CD14-positive monocyte (primary cell): ENCODE data around the gene ACTG1. TPM values are rescaled to one million over a fixed set of nuclear protein-coding genes. Genes with fewer than 3 reads are reported as not detected.
A peak's percentile ranks its signal among the peaks of the same experiment; 100 is the strongest.

Source experiments
- DNase-seq, 3 donors: peaks; one replicate each; pipeline ENCODE4 v3.0.0-alpha.2; 2011 to 2022
- H2AFZ ChIP-seq: 2 replicates; pipeline ENCODE4 v1.6.0; 2012; ENCODE audit warnings: mild to moderate bottlenecking, low read depth, low read length, inconsistent platforms; ENCODE audit not compliant: insufficient read depth, poor library complexity, severe bottlenecking
- H3K27ac ChIP-seq, 2 donors: 1 replicate in 1 of 2; 2 replicates in 1 of 2; pipeline ENCODE4 v1.5.1; 2012 to 2013; ENCODE audit warnings: low read length in 2 of 2, control low read depth in 1 of 2, inconsistent platforms in 1 of 2, low read depth in 1 of 2, mild to moderate bottlenecking in 1 of 2
- H3K27me3 ChIP-seq, 2 donors: one replicate each; pipeline versions ENCODE4 v1.6.0 to v1.6.1; 2011 to 2013; ENCODE audit warnings: low read length in 2 of 2; ENCODE audit not compliant: control insufficient read depth in 2 of 2, insufficient read depth in 2 of 2
- H3K36me3 ChIP-seq, 2 donors: replicated peaks in 1 of 2; 1 replicate in 1 of 2; 2 replicates in 1 of 2; pipeline versions ENCODE4 v1.5.1 to v1.6.1; 2012 to 2013; ENCODE audit warnings: low read length in 2 of 2, control low read depth in 1 of 2, inconsistent platforms in 1 of 2, mild to moderate bottlenecking in 1 of 2; ENCODE audit not compliant: insufficient read depth in 2 of 2, control insufficient read depth in 1 of 2
- H3K4me1 ChIP-seq, 2 donors: 1 replicate in 1 of 2; 2 replicates in 1 of 2; pipeline versions ENCODE4 v1.5.1 to v1.6.1; 2012 to 2013; ENCODE audit warnings: low read length in 2 of 2, control low read depth in 1 of 2, inconsistent platforms in 1 of 2, mild to moderate bottlenecking in 1 of 2, moderate library complexity in 1 of 2; ENCODE audit not compliant: insufficient read depth in 2 of 2, control insufficient read depth in 1 of 2
- H3K4me2 ChIP-seq: replicated peaks from 2 replicates; pipeline ENCODE3; 2012; ENCODE audit warnings: low read length, moderate library complexity, mild to moderate bottlenecking; ENCODE audit not compliant: poor library complexity, severe bottlenecking; ENCODE audit errors: extremely low read depth
- H3K4me3 ChIP-seq, 3 experiments: fragments of 200-600 bp in 1 of 3; sonication (generic) in 1 of 3; replicated peaks in 1 of 3; 1 replicate in 2 of 3; 2 replicates in 1 of 3; pipeline ENCODE4 v1.5.1; 2011 to 2013; ENCODE audit warnings: low read length in 3 of 3, mild to moderate bottlenecking in 3 of 3, control low read depth in 2 of 3, low read depth in 2 of 3, inconsistent platforms in 1 of 3, moderate library complexity in 1 of 3
- H3K79me2 ChIP-seq: 2 replicates; pipeline ENCODE4 v1.6.0; 2012; ENCODE audit warnings: mild to moderate bottlenecking, control low read depth, inconsistent platforms, low read length, moderate library complexity; ENCODE audit not compliant: insufficient read depth
- H3K9ac ChIP-seq: 2 replicates; pipeline ENCODE4 v1.6.0; 2017; ENCODE audit warnings: low read length, mild to moderate bottlenecking; ENCODE audit not compliant: insufficient read depth, poor library complexity, severe bottlenecking
- H3K9me3 ChIP-seq, 2 donors: replicated peaks in 1 of 2; 1 replicate in 1 of 2; 2 replicates in 1 of 2; pipeline versions ENCODE4 v1.5.1 to v1.6.1; 2012 to 2013; ENCODE audit warnings: low read length in 2 of 2, control low read depth in 1 of 2; ENCODE audit not compliant: control insufficient read depth in 1 of 2, insufficient read depth in 1 of 2
- H4K20me1 ChIP-seq: 2 replicates; pipeline ENCODE4 v1.6.0; 2012; ENCODE audit warnings: mild to moderate bottlenecking, low read length, control low read depth, moderate library complexity; ENCODE audit not compliant: insufficient read depth
- H3K27ac Mint-ChIP-seq, 7 donors: one replicate each; pipeline ENCODE4 v1.8.0; 2020; ENCODE audit warnings: mild to moderate bottlenecking in 7 of 7, mixed read lengths in 7 of 7, moderate library complexity in 6 of 7, inconsistent platforms in 2 of 7
- H3K27me3 Mint-ChIP-seq, 3 donors: one replicate each; pipeline ENCODE4 v1.8.0; 2021 to 2022; ENCODE audit warnings: low read depth in 3 of 3, mild to moderate bottlenecking in 3 of 3, mixed read lengths in 3 of 3, moderate library complexity in 3 of 3, inconsistent platforms in 1 of 3
- H3K36me3 Mint-ChIP-seq, 2 donors: one replicate each; pipeline ENCODE4 v1.8.0; 2020; ENCODE audit warnings: mixed read lengths in 2 of 2, inconsistent platforms in 1 of 2, mild to moderate bottlenecking in 1 of 2
- H3K4me1 Mint-ChIP-seq: one replicate; pipeline ENCODE4 v1.8.0; 2020; ENCODE audit warnings: mild to moderate bottlenecking, mixed read lengths
- H3K4me3 Mint-ChIP-seq, 2 donors: one replicate each; pipeline ENCODE4 v1.8.0; 2020; ENCODE audit warnings: mild to moderate bottlenecking in 2 of 2, mixed read lengths in 2 of 2, moderate library complexity in 1 of 2
- H3K9me3 Mint-ChIP-seq, 7 donors: one replicate each; pipeline ENCODE4 v1.8.0; 2020 to 2022; ENCODE audit warnings: mixed read lengths in 7 of 7, mild to moderate bottlenecking in 6 of 7, moderate library complexity in 6 of 7, inconsistent platforms in 2 of 7
- CTCF ChIP-seq: fragments of 200-600 bp; IDR thresholded peaks from one replicate; pipeline ENCODE4 v1.8.0; 2022; ENCODE audit warnings: antibody characterized with exemption, mild to moderate bottlenecking
- WGBS: methylation state at CpG from one replicate; pipeline ENCODE4 v1.1.5; 2013; ENCODE audit warnings: missing lambda C conversion rate; ENCODE audit not compliant: insufficient coverage; 5-methylcytosine and 5-hydroxymethylcytosine counted together
- intact Hi-C, 2 donors: fragments of 100-400 bp; cut with micrococcal nuclease; formaldehyde crosslinking; loops; one replicate each; pipeline versions ENCODE4 v1.15.0 to v1.15.1; 2023
- polyA plus RNA-seq, 3 donors: library from polyadenylated mRNA; depleted of rRNA in 1 of 3; unstranded in 2 of 3; stranded (reverse) in 1 of 3; fragments of 300-500 nt in 2 of 3; fragments of >200 nt in 1 of 3; fragmentation: Illumina TruSeq in 2 of 3; gene quantifications; 1 replicate in 2 of 3; 2 replicates in 1 of 3; pipeline ENCODE4 v1.2.3, GENCODE V29; 2012 to 2021

Gene ACTG1
- polyA plus RNA-seq, 3 donors = 1,133 to 3,195 (median 1,620) TPM

- Mint-ChIP-seq H3K4me3 (no peak overlapping the region), H3K27me3 (peaks cover 3 to 9% (median 4%) of the 10 kb centered on the region in 3 donors), H3K27ac (peak overlapping the region in 1 of 7 donors; percentile 32), H3K9me3 (peaks cover 2 to 6% (median 4%) of the 10 kb centered on the region in 7 donors), H3K4me1 (peaks cover 3% of the 10 kb centered on the region), H3K36me3 (peaks cover 0 to 13% of the 10 kb centered on the region in 2 donors)
- Histone ChIP-seq H3K36me3 (no peaks in the 10 kb centered on the region), H3K9ac (no peak overlapping the region), H4K20me1 (no peaks in the 10 kb centered on the region), H3K4me3 (no peak overlapping the region), H2AFZ (no peak overlapping the region), H3K79me2 (no peaks in the 10 kb centered on the region), H3K27ac (no peak overlapping the region), H3K4me2 (no peak overlapping the region), H3K4me1 (peaks cover 4 to 5% of the 10 kb centered on the region in 2 donors), H3K27me3 (no peaks in the 10 kb centered on the region), H3K9me3 (peaks cover 0 to 3% of the 10 kb centered on the region in 2 donors)
- intact Hi-C loops = loop anchor here in 1 of 2 donors (5.0 kb wide), 1 partner anchor 64 kb away; no protein-coding TSS in a partner anchor
- WGBS = 64% methylated on average over 8 of the region's 14 CpGs
- no peak for TF ChIP-seq CTCF
- DNase-seq = no peak
These were observed 41.4 kb downstream of the ACTG1 start for GRCh38 chr17:81470944-81471817.

GRCh38 chr17:81470270-81470943 lies 42.2 kb downstream of the ACTG1 start:
- peaks cover 2 to 6% (median 4%) of the 10 kb centered on the region in 7 donors for H3K9me3 Mint-ChIP-seq
- H3K4me3 Mint-ChIP-seq = no peak overlapping the region
- Histone ChIP-seq H3K27me3 (no peaks in the 10 kb centered on the region), H3K9ac (no peak overlapping the region), H3K79me2 (no peaks in the 10 kb centered on the region), H3K27ac (no peak overlapping the region), H3K36me3 (no peaks in the 10 kb centered on the region), H3K4me3 (no peak overlapping the region), H3K4me2 (no peak overlapping the region), H4K20me1 (no peaks in the 10 kb centered on the region), H3K9me3 (peaks cover 0 to 3% of the 10 kb centered on the region in 2 donors), H3K4me1 (peaks cover 4 to 5% of the 10 kb centered on the region in 2 donors), H2AFZ (no peak overlapping the region)
- H3K27me3 Mint-ChIP-seq = peaks cover 3 to 9% (median 4%) of the 10 kb centered on the region in 3 donors
- no peak for TF ChIP-seq CTCF
- peak overlapping the region in 2 of 7 donors; percentile 32 to 72 for H3K27ac Mint-ChIP-seq
- no peak for DNase-seq
- WGBS = 83% methylated on average over 9 of the region's 9 CpGs
- intact Hi-C loops = loop anchor here in 1 of 2 donors (5.0 kb wide), 1 partner anchor 63 kb away; no protein-coding TSS in a partner anchor
- peaks cover 3% of the 10 kb centered on the region for H3K4me1 Mint-ChIP-seq
- peaks cover 2 to 16% of the 10 kb centered on the region in 2 donors for H3K36me3 Mint-ChIP-seq
